Stimulated activated CD8-positive, alpha-beta memory T cell treated with anti-CD3 and anti-CD28 coated beads, Interleukin-7, amount 100 ng/mL, for 24 hours (primary cell): ENCODE results near the gene BEND5.
A peak's percentile ranks its signal among the peaks of the same experiment; 100 is the strongest.

Experiments
- DNase-seq: peaks from one replicate; pipeline ENCODE4 v3.0.0-alpha.2; 2020; ENCODE audit warnings: low read depth

The BEND5 gene, protein sequence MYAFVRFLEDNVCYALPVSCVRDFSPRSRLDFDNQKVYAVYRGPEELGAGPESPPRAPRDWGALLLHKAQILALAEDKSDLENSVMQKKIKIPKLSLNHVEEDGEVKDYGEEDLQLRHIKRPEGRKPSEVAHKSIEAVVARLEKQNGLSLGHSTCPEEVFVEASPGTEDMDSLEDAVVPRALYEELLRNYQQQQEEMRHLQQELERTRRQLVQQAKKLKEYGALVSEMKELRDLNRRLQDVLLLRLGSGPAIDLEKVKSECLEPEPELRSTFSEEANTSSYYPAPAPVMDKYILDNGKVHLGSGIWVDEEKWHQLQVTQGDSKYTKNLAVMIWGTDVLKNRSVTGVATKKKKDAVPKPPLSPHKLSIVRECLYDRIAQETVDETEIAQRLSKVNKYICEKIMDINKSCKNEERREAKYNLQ

DNA sequence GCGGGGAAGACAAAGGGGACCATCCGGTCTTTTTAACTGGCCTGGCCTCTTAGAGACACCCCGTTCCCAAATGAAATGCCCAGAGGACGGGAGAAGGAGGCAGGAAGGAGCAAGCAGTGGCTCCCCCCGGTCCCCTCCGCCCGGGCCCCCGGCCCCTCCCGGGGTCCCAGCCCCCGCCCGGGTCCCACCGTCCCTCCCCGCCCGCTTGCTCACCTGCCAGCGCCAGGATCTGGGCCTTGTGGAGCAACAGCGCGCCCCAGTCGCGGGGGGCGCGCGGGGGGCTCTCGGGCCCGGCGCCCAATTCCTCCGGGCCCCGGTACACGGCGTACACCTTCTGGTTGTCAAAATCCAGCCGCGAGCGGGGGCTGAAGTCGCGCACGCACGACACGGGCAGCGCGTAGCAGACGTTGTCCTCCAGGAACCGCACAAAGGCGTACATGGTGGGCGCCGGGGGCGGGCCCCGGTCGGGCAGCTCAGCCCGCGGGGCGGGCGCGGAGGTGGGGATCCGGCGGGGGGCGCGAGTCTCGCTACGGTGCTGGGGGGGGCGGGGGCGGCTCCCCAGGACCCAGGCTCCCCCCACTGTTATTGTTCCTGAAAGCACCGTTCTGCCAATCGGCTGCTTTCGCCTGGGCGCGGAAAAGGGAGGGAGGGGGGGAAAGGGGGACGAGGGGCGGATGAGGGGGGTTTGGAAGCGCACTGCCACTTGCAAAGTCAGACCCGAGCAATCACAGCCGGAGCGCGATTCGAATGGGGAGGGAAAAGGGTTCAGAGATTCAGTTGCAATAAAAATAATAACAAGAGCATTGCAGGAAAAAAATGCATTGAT, at the start of gene BEND5:
TSS of gene BEND5 (minus strand) at position 499 of the 826 bp plus-strand sequence. CDS start at position 439, 60 bp downstream.
- peak; percentile 11 for DNase-seq

DNA sequence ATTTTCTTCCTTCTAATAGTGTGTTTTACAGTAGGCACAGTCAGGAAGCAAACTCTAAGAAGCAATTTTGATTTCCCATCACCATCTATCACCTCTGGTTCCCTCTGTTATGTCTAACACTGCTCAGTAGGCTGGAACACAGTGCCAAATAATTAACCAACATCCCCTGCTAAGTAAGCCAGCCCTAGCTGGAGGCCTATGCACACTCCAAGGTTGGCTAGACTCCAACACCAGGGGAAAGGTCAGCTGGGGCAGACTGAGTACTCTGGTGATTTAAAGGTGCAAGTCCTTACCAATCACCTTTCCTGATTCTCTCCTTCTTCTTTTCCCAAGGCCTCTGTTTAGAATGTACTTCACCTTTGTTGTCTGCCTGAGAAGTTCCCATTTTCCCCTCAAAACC, 46.5 kb upstream of the BEND5 start:
- no peak for DNase-seq

DNA sequence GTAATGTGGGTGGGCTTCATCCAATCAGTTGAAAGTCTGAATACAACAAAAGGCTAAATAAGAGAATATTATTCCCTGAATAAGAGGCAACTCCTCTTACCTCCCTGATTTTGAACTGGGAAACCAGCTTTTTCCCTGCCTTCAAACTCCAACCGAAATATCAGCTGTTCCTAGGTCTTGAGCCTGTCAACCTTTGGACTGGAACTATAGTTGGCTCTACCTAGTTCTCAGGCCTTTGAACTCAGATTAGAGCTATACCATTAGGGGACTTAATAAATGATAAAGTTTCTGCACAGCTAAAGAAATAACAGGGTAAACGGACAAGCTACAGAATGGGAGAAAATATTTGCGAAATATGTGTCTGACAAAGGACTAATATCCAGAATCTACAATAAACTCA, 43.8 kb upstream of the BEND5 start:
- no peak for DNase-seq

- no peak for DNase-seq
These were observed 40.9 kb upstream of the BEND5 start for GRCh38 chr1:48817505-48818114.

- no peak for DNase-seq
These were observed 34.0 kb upstream of the BEND5 start for GRCh38 chr1:48810740-48811139.

DNA sequence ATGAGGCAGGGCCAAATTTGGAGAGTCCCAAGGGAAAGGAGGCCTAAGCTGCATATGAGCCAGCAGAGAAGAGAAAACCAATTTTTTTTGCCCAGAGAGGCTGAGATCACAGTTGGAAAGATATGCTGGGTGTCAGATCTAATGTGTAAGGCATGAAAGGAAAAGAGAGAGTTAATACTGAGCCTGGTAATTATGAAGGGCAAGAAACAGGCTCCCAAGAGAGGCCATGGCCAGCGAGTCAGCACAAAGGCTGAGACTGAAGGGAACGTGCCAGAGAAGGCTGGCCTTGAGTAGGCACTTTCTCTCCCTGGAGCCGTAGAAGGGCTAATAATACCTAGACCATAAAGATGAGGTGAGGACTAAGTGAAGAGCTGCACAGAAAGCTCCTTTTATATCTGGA, 31.8 kb upstream of the BEND5 start:
- DNase-seq: no peak

GRCh38 chr1:48807554-48808260, 31.0 kb upstream of the BEND5 start:
- no peak for DNase-seq

DNA sequence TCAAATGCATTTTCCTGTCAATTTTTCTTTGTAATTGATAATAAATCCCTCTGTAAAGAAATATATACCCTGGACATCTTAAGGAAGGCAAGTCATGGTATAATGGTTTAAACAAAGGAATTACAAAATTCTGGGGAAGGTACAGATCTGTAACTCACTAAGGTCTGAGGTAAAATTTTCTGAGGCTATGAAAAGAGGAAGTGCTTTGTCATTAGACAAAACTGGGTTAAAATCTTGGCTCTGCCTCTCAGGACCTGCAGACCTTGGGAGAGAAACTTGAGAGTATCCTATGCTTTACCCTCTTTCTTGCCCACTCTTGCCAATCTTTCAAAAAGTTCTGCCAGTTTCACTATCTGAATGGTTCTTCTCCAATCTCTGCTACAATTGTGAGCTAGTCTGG, 26.8 kb upstream of the BEND5 start:
- no peak for DNase-seq

- no peak for DNase-seq
These were observed 18.1 kb upstream of the BEND5 start for GRCh38 chr1:48794816-48795215.

GRCh38 chr1:48793863-48794262, 17.2 kb upstream of the BEND5 start:
- DNase-seq: no peak

GRCh38 chr1:48792961-48793360, 16.3 kb upstream of the BEND5 start:
- DNase-seq: no peak

- no peak for DNase-seq
These were observed 13.7 kb upstream of the BEND5 start for GRCh38 chr1:48790397-48790796.

DNA sequence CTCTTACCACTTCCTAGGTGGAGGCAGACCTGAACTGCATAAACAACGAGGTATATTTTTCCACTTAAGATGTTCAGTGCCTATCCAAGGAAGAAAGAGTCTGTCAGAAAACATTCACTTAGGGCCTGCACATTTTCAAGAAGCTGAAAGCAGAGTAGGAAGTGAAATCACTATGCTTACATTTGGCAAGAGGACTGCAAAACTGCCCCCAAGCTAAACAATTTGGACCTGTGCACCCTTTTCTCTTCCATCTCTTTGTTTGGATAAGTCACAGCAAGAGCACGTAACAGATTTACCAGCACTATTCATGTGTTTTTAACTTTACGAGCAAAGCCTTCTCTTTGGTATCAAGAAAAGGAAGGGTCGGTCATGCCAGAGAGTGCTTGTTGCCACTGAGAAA, 13.2 kb upstream of the BEND5 start:
- no peak for DNase-seq

GRCh38 chr1:48785869-48786268, 9.2 kb upstream of the BEND5 start:
- no peak for DNase-seq

- DNase-seq: no peak
These were observed 7.6 kb upstream of the BEND5 start for GRCh38 chr1:48784301-48784700.

DNA sequence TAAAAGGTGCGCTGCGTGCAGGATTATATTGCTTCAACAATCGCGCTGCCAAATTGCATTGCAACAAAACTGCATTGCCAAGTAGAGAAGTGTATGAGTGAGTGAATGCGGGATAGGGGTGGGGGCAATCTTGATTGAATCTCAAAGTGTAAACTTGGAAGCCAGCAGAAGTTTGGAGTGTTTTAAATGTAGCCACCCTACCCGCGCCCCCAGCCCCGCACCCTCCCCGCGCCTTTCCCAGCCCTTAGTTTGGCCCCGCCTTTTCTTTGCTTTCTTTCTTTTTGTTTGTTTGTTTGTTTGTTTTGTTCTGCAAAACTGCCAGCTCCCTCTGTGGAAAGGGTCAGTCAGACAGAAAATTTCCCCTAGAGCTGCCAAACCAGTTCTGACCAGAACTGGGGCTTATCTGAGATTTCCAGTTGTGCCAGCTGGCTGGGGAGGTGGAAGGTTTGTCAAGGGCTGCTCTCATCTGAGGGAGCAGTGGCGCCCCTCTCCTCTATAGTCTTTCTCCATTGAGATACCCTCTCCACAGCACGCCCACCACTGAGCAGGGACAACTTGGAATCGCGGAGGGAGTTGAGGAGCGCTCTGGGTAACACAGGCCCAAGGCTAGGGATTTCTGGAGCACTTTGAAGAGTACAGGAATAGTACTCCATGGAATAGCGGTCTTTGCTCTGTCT, 666 bp upstream of the BEND5 start:
- DNase-seq: no peak

DNA sequence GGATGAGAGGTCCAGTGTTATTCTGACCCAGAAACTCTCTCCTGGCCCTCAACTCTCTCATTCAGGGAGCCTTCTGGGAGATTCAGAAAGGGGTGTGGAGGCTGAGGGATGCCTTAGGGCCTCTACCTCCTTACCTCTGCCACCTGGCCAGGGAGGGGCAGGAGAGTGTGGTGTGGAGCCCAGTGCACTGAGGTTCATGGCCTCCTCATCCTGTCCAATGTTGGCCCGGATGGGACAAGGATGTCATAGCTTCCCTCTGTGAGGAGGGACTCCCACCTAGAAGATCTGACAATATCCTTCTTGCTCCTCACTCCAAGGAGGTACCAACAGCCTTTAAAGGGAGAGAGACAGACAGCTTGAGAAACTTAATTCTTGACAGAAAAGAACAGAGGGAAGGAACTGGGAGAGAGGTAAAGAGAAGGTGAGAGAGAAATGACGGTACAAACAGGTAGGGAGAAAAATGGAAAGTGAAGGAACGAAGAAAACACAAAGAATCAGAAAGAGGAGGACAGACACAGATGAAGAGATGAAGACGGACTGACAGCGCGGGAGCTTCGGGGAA, 779 bp downstream of the BEND5 start:
- no peak for DNase-seq

GRCh38 chr1:48773133-48773532, 3.6 kb downstream of the BEND5 start:
- DNase-seq: no peak

DNA sequence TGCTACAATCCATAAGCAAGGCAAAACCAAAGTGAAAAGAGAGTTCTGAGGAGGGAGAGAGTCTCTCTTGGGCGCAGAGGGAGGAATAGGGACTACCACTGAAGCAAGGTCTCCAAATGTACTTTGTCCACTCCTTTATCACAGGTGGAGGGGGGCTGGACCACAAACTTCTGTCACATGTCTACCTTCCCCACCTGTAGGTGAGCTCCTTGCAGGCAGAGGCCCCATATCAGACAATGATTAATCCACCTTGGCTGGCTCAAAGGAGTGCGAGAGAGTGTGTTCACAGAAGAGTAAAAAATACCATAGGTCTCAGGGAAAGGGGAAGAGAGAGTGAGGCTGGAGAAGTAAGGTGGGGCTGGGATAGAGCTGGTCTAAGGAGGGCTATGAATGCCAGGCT, 4.5 kb downstream of the BEND5 start:
- no peak for DNase-seq

DNA sequence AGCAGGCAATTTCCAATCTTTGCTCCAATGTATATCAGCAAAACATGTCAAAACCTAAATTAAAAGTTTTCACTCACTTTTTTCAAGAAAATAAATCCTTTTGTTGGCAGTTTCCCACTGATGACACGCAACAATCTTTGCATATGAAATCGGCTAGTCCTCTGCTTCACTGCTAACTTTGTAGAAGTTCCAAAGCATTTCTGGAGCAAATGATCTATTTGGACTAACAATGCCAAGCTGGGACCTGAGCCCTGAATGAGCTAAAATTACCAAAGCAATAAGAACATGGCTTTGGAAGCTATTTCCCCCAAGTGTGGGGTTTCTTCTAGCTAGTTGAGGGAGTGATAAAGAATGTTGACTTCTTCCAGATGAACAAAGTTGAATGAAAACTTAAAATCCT, 5.1 kb downstream of the BEND5 start:
- no peak for DNase-seq

- DNase-seq: no peak
These were observed 8.6 kb downstream of the BEND5 start for GRCh38 chr1:48767975-48768510.
